ENCODE results near the gene FRMD3. TPM values are rescaled to one million over a fixed set of nuclear protein-coding genes. Genes with fewer than 3 reads are reported as not detected.

Gene FRMD3
- polyA plus RNA-seq, 1 donor from 2014 or later = 13.0 TPM

GRCh38 chr9:83535736-83536135 is 2.5 kb downstream of the FRMD3 start:
- Histone ChIP-seq H3F3A (ENCODE audit: insufficient read depth, low read length, poor library complexity, severe bottlenecking) (no peaks in the 10 kb centered on the region), H3K9ac (ENCODE audit: low read length) (no peak overlapping the region), H3K27ac (ENCODE audit: low read length) (no peak overlapping the region), H3K27me3 (ENCODE audit: insufficient read depth, low read depth, low read length) (peaks cover 16% of the 10 kb centered on the region), H2AFZ (ENCODE audit: low read depth, low read length) (no peak overlapping the region), H3K4me3 (ENCODE audit: low read length) (no peak overlapping the region), H4K20me1 (ENCODE audit: insufficient read depth) (no peaks in the 10 kb centered on the region), H3K4me2 (ENCODE audit: low read length) (no peak overlapping the region), H3K36me3 (ENCODE audit: insufficient read depth, low read length) (no peaks in the 10 kb centered on the region), H3K79me2 (replicated peaks; ENCODE audit: insufficient read depth, low read length) (no peaks in the 10 kb centered on the region), H3K9me2 (ENCODE audit: insufficient read depth, low read length) (no peaks in the 10 kb centered on the region), H3K9me3 (ENCODE audit: low read length) (no peaks in the 10 kb centered on the region)
- TF ChIP-seq MXI1 (conservative IDR thresholded peaks at IDR 0.05; ENCODE audit: poor library complexity, severe bottlenecking) (no peak), CTCF (IDR thresholded peaks at IDR 0.05; ENCODE audit: poor library complexity, severe bottlenecking) (no peak), POLR2AphosphoS5 (IDR thresholded peaks at IDR 0.05) (no peak), RAD21 (conservative IDR thresholded peaks at IDR 0.05) (no peak), TAF1 (IDR thresholded peaks at IDR 0.05; ENCODE audit: low read depth) (no peak), REST (IDR thresholded peaks at IDR 0.05; ENCODE audit: borderline replicate concordance) (no peak), EZH2 (IDR thresholded peaks at IDR 0.05; ENCODE audit: borderline replicate concordance, insufficient read depth, low read length, poor library complexity, severe bottlenecking) (no peak), EP300 (conservative IDR thresholded peaks at IDR 0.05; ENCODE audit: poor library complexity, severe bottlenecking) (no peak), SMC3 (conservative IDR thresholded peaks at IDR 0.05; ENCODE audit: poor library complexity) (no peak)

- H3K9me3 ChIP-seq (ENCODE audit: low read length) = no peaks in the 10 kb centered on the region
- no peaks in the 10 kb centered on the region for H3F3A ChIP-seq (ENCODE audit: insufficient read depth, low read length, poor library complexity, severe bottlenecking)
- H3K36me3 ChIP-seq (ENCODE audit: insufficient read depth, low read length) = no peaks in the 10 kb centered on the region
- H4K20me1 ChIP-seq (ENCODE audit: insufficient read depth) = no peaks in the 10 kb centered on the region
- H3K79me2 ChIP-seq (replicated peaks; ENCODE audit: insufficient read depth, low read length) = no peaks in the 10 kb centered on the region
- H3K9ac ChIP-seq (ENCODE audit: low read length) = no peak overlapping the region
- H3K4me3 ChIP-seq (ENCODE audit: low read length) = no peak overlapping the region
- TF ChIP-seq EP300 (conservative IDR thresholded peaks at IDR 0.05; ENCODE audit: poor library complexity, severe bottlenecking) (no peak), POLR2AphosphoS5 (IDR thresholded peaks at IDR 0.05) (no peak), CTCF (IDR thresholded peaks at IDR 0.05; ENCODE audit: poor library complexity, severe bottlenecking) (no peak), TAF1 (IDR thresholded peaks at IDR 0.05; ENCODE audit: low read depth) (no peak), REST (IDR thresholded peaks at IDR 0.05; ENCODE audit: borderline replicate concordance) (no peak), RAD21 (conservative IDR thresholded peaks at IDR 0.05) (no peak), MXI1 (conservative IDR thresholded peaks at IDR 0.05; ENCODE audit: poor library complexity, severe bottlenecking) (no peak), EZH2 (IDR thresholded peaks at IDR 0.05; ENCODE audit: borderline replicate concordance, insufficient read depth, low read length, poor library complexity, severe bottlenecking) (no peak), SMC3 (conservative IDR thresholded peaks at IDR 0.05; ENCODE audit: poor library complexity) (no peak)
- no peaks in the 10 kb centered on the region for H3K9me2 ChIP-seq (ENCODE audit: insufficient read depth, low read length)
- peaks cover 16% of the 10 kb centered on the region for H3K27me3 ChIP-seq (ENCODE audit: insufficient read depth, low read depth, low read length)
- H3K4me2 ChIP-seq (ENCODE audit: low read length) = no peak overlapping the region
- no peak overlapping the region for H2AFZ ChIP-seq (ENCODE audit: low read depth, low read length)
- no peak overlapping the region for H3K27ac ChIP-seq (ENCODE audit: low read length)
Observed at GRCh38 chr9:83533296-83533695, 4.9 kb downstream of the FRMD3 start.

All from neural cell (in vitro differentiated cells).